NT2/D1 (cell line): ENCODE data around the gene FBXL16.

Experiments
- SUZ12 ChIP-seq: IDR thresholded peaks from 2 replicates; pipeline ENCODE4 v1.6.1; 2011; ENCODE audit not compliant: insufficient read length, insufficient read depth; ENCODE audit errors: extremely low read depth
- YY1 ChIP-seq: IDR thresholded peaks from 2 replicates; pipeline ENCODE4 v1.6.1; 2011; ENCODE audit not compliant: insufficient read length, insufficient read depth
- ZNF274 ChIP-seq: IDR thresholded peaks from 2 replicates; pipeline ENCODE4 v1.6.1; 2011; ENCODE audit warnings: mild to moderate bottlenecking, low read depth, low read length

- TF ChIP-seq YY1 (no peak), ZNF274 (no peak), SUZ12 (peak; percentile 41)
Observed at GRCh38 chr16:706189-707061, 824 bp upstream of the FBXL16 start.
